Kidney epithelial cell (primary cell): ENCODE data around the gene EBF4. TPM values are rescaled to one million over a fixed set of nuclear protein-coding genes. Genes with fewer than 3 reads are reported as not detected.

Source experiments
- DNase-seq: peaks from one replicate; pipeline ENCODE4 v3.0.0-alpha.2; 2010; ENCODE audit warnings: low read depth
- H3K27me3 ChIP-seq: 2 replicates; pipeline ENCODE4 v1.6.0; 2011; ENCODE audit warnings: low read length; ENCODE audit not compliant: control insufficient read depth, insufficient read depth
- H3K36me3 ChIP-seq: 2 replicates; pipeline ENCODE4 v1.5.1; 2011; ENCODE audit warnings: low read length; ENCODE audit not compliant: control insufficient read depth, insufficient read depth
- H3K4me3 ChIP-seq: 2 replicates; pipeline ENCODE4 v1.5.1; 2011; ENCODE audit warnings: low read depth, mild to moderate bottlenecking, control low read depth, low read length
- CTCF ChIP-seq: IDR thresholded peaks from 2 replicates; pipeline ENCODE4 v1.5.1; 2011; ENCODE audit warnings: mild to moderate bottlenecking, moderate library complexity, low read length, control low read depth, inconsistent platforms; ENCODE audit not compliant: insufficient read depth, poor library complexity, severe bottlenecking
- total RNA-seq: library from RNA; depleted of rRNA; stranded (reverse); fragments of >200 nt; gene quantifications from 2 replicates; pipeline ENCODE4 v1.2.3, GENCODE V29; 2015

The EBF4 gene
- total RNA-seq, 1 donor from 2014 or later: 8.1 TPM

- H3K4me3 ChIP-seq: no peak overlapping the region
- DNase-seq: no peak
- H3K36me3 ChIP-seq: no peaks in the 10 kb centered on the region
- peaks cover 38% of the 10 kb centered on the region for H3K27me3 ChIP-seq
- TF ChIP-seq CTCF: no peak
Observed at GRCh38 chr20:2700913-2701620, 8.5 kb downstream of the EBF4 start.

GRCh38 chr20:2701671-2702081 lies 9.1 kb downstream of the EBF4 start:
- Histone ChIP-seq H3K36me3 (no peaks in the 10 kb centered on the region), H3K4me3 (no peak overlapping the region), H3K27me3 (peaks cover 37% of the 10 kb centered on the region)
- TF ChIP-seq CTCF: no peak
- no peak for DNase-seq

- no peak for DNase-seq
- Histone ChIP-seq H3K27me3 (peaks cover 26% of the 10 kb centered on the region), H3K36me3 (no peaks in the 10 kb centered on the region), H3K4me3 (no peak overlapping the region)
- TF ChIP-seq CTCF: no peak
Observed at GRCh38 chr20:2703716-2704475, 11.3 kb downstream of the EBF4 start.

- H3K4me3 ChIP-seq: no peak overlapping the region
- H3K36me3 ChIP-seq: no peaks in the 10 kb centered on the region
- no peak for DNase-seq
- no peak for TF ChIP-seq CTCF
- H3K27me3 ChIP-seq: peaks cover 15% of the 10 kb centered on the region
Observed at GRCh38 chr20:2705931-2706645, 13.5 kb downstream of the EBF4 start.

GRCh38 chr20:2706688-2707352 lies 14.2 kb downstream of the EBF4 start:
- Histone ChIP-seq H3K4me3 (no peak overlapping the region), H3K36me3 (no peaks in the 10 kb centered on the region), H3K27me3 (peaks cover 11% of the 10 kb centered on the region)
- no peak for TF ChIP-seq CTCF
- DNase-seq: no peak
